Measurements from ENCODE around the gene EIF3C.
"Not testable (repeated sequence)": the region's sequence is repeated elsewhere in the genome, so short reads cannot be mapped to it uniquely, and the experiment has no call there.

- not testable (repeated sequence) for TF ChIP-seq CTCF (IDR thresholded peaks at IDR 0.05); POLR2AphosphoS5 (IDR thresholded peaks at IDR 0.05; ENCODE audit: low read depth, low read length); SIN3A (IDR thresholded peaks at IDR 0.05; ENCODE audit: borderline replicate concordance, insufficient read depth, low read depth, low read length); REST (IDR thresholded peaks at IDR 0.05; ENCODE audit: insufficient read depth in 1 of 2, low read depth in 2 of 2, low read length in 1 of 2)
Observed at GRCh38 chr16:28749997-28750465, 38.8 kb downstream of the EIF3C start.

Data from Panc1 (cell line).